ENCODE results near the gene TM2D3.

Gene TM2D3

DNA sequence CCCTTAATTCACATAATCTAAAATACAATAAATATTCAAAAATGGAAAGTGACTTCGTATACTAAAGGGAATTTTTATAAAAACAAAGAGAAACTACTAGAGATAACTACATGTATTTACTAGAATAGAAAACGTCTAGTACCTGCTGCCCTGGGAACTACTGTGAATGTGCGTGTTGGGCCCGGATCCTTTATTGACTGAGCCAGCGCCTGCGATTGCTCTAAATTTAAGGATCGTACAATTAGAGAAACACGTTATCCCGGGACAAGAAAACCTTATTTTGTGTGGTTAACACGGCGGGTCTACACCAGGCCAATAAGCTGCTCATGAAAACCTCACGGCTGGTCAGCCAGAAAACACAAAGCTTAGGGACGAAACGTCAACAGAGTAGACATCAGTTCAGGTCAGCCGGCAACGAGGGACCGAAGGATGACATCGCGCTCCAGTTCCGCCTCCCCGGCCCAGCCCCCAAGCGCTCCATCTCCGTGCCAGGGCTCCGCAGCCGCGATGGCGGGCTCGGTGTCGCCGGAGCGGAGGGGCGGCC lies 555 bp downstream of the TM2D3 start:
- Histone ChIP-seq H3K9ac (peak overlapping the region; percentile 90 to 97 (median 94)), H3K36me3 (peaks cover 28 to 38% (median 32%) of the 10 kb centered on the region in 11 experiments), H3K4me3 (peak overlapping the region; percentile 71 to 84 (median 80)), H3K27ac (peak overlapping the region; percentile 92 to 97 (median 95)), H3K9me3 (replicated peaks in 1 of 11) (no peaks in the 10 kb centered on the region), H3K27me3 (no peaks in the 10 kb centered on the region), H3K4me2 (peak overlapping the region; percentile 91 to 100 (median 95)), H3K4me1 (peaks cover 41 to 53% (median 47%) of the 10 kb centered on the region in 10 experiments), H4K20me1 (peaks cover 0 to 47% (median 18%) of the 10 kb centered on the region in 11 experiments; a peak in 12 of 22 replicates)
- no peak for TF ChIP-seq Cebpa-rat (IDR thresholded peaks at IDR 0.05)

DNA sequence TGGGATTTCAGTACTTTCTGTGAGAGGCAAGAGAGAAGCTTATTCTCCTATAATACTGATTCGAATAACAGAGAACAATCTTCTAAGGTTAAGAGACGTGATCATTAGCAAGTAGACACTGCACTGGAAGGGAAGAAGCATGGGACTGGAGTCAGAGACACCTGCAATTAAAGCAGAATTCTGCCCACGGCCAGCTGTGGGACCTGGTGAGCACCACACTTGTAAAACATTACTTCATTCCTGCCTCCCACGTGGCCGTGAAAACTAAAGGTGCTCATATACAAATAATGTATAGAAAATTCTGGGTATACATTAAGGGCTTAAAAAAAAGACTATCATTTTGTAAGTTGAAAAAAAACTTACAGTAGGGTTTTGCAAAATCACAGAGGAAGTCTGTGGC lies 2.0 kb downstream of the TM2D3 start:
- Histone ChIP-seq H3K36me3 (peaks cover 43 to 53% (median 47%) of the 10 kb centered on the region in 11 experiments), H3K4me2 (peak overlapping the region; percentile 91 to 100 (median 95)), H3K9ac (peak overlapping the region; percentile 90 to 97 (median 94); a peak in 19 of 22 replicates)

DNA sequence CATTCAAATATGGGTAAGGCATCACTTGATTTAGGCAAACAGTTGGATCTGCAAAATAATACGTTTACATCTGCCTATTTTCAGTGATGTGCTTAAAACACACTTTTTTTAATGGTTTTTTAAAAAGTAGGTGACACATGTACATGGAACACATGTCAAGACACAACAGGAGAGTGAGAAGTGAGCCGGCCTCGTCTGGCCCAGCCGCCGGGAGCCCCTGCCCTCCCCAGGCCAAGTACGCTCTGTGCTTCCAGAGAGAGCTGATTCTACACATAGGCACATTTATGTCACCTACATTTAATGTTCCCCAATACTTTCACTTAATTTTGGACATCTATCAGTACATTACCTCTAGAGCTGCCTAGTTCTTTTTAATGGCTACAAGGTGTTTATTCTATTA lies 3.8 kb downstream of the TM2D3 start:
- no peak for TF ChIP-seq Cebpa-rat (IDR thresholded peaks at IDR 0.05)
- no peak overlapping the region for H3K4me2 ChIP-seq
- peaks cover 0 to 62% (median 18%) of the 10 kb centered on the region in 11 experiments; a peak in 12 of 22 replicates for H4K20me1 ChIP-seq
- no peak overlapping the region; a peak in 1 of 22 replicates for H3K9ac ChIP-seq
- peaks cover 60 to 71% (median 65%) of the 10 kb centered on the region in 11 experiments for H3K36me3 ChIP-seq
- no peak overlapping the region for H3K4me3 ChIP-seq
- H3K4me1 ChIP-seq = peaks cover 30 to 52% (median 40%) of the 10 kb centered on the region in 10 experiments
- no peaks in the 10 kb centered on the region for H3K27me3 ChIP-seq
- H3K27ac ChIP-seq = no peak overlapping the region
- H3K9me3 ChIP-seq (replicated peaks in 1 of 11) = no peaks in the 10 kb centered on the region

More for the DNA sequence above, 2.0 kb downstream of the TM2D3 start:
- Histone ChIP-seq H3K27me3 (no peaks in the 10 kb centered on the region), H3K27ac (peak overlapping the region in 3 of 11 experiments; percentile 92 to 95 (median 94); a peak in 5 of 22 replicates), H3K9me3 (replicated peaks in 1 of 11) (no peaks in the 10 kb centered on the region), H4K20me1 (peaks cover 0 to 56% (median 18%) of the 10 kb centered on the region in 11 experiments; a peak in 12 of 22 replicates), H3K4me1 (peaks cover 41 to 59% (median 47%) of the 10 kb centered on the region in 10 experiments), H3K4me3 (peak overlapping the region in 8 of 10 experiments; percentile 71 to 84 (median 80); a peak in 12 of 20 replicates)
- TF ChIP-seq Cebpa-rat (IDR thresholded peaks at IDR 0.05) = no peak

DNA sequence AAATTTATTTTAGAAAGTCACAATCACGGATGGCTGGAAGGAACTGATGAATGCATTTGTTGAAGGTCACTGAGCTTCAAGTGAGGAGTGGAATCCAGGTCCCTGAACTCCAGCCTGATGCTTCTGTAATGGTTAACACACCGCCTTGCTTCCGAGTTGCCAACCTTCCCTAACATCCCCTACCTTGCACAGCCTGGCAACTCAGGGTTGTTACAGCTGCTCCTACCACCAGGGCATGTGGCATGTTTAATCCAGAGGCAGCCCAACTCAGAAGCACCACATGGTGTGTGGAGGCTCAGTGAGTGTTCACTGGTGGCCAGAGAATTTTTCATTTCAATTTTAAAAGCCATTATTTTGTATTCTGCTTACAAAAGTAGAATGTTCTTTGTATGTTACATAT lies 4.9 kb downstream of the TM2D3 start:
- Histone ChIP-seq H3K9me3 (replicated peaks in 1 of 11) (no peaks in the 10 kb centered on the region), H3K9ac (no peak overlapping the region), H3K27ac (peak overlapping the region in 3 of 11 experiments; percentile 13 to 42 (median 35); a peak in 4 of 22 replicates), H3K4me2 (no peak overlapping the region; a peak in 1 of 22 replicates), H3K27me3 (no peaks in the 10 kb centered on the region), H3K4me3 (no peak overlapping the region), H4K20me1 (peaks cover 0 to 62% (median 18%) of the 10 kb centered on the region in 11 experiments; a peak in 12 of 22 replicates), H3K4me1 (peaks cover 36 to 57% (median 43%) of the 10 kb centered on the region in 10 experiments), H3K36me3 (peaks cover 61 to 82% (median 66%) of the 10 kb centered on the region in 11 experiments)
- no peak for TF ChIP-seq Cebpa-rat (IDR thresholded peaks at IDR 0.05)

DNA sequence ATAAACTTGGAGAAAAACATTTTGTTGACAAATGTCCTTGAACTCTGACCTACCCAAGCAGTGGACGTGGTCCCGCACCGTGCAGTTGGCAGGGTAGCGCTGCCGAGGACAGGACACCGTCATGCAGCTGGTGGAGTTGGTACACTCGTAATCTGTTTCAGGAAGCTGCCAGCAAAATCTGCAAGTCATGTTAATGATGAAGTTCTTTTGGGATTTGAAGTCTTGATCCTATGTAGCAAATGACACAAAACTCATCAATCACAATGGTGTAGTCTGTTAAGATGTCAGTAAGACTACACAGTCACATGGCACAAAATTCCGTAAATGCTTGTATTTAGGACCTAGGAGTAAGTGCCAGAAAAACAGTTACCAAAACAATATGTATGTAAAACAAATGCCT lies 5.5 kb downstream of the TM2D3 start:
- Histone ChIP-seq H3K27ac (peak overlapping the region in 5 of 11 experiments; percentile 0 to 42 (median 13); a peak in 4 of 22 replicates), H3K9me3 (replicated peaks in 1 of 11) (no peaks in the 10 kb centered on the region), H3K36me3 (peaks cover 61 to 82% (median 66%) of the 10 kb centered on the region in 11 experiments), H3K4me1 (peaks cover 41 to 63% (median 48%) of the 10 kb centered on the region in 10 experiments), H3K4me3 (no peak overlapping the region), H3K27me3 (no peaks in the 10 kb centered on the region), H4K20me1 (peaks cover 0 to 62% (median 18%) of the 10 kb centered on the region in 11 experiments; a peak in 12 of 22 replicates), H3K4me2 (peak overlapping the region in 2 of 11 experiments; percentile 7 to 9; a peak in 2 of 22 replicates), H3K9ac (peak overlapping the region in 1 of 11 experiments; percentile 11; a peak in 1 of 22 replicates)
- no peak for TF ChIP-seq Cebpa-rat (IDR thresholded peaks at IDR 0.05)

DNA sequence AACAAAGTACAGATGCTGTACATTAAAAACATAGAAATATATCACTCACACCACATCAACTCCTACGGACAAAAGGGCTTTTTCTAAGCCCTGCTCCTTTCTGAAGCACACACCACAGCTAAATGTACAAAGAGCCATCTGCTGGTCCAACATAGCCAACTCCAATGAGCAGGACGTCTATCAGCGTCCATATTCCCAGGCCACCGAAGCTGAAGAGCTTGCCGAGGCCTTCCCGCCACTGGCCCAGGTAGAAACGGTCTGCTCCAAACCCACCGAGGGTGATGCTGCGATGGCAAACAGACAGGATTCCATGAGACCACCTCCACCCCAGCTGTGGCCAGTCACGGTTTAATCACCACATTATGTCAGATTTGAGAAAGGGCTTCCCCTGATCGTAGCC lies 9.8 kb downstream of the TM2D3 start:
- Histone ChIP-seq H3K9me3 (replicated peaks in 1 of 11) (no peaks in the 10 kb centered on the region), H3K4me3 (peak overlapping the region in 4 of 10 experiments; percentile 1 to 13 (median 6); a peak in 6 of 20 replicates), H3K4me1 (peaks cover 36 to 54% (median 45%) of the 10 kb centered on the region in 10 experiments), H4K20me1 (peaks cover 0 to 39% (median 8%) of the 10 kb centered on the region in 11 experiments; a peak in 11 of 22 replicates), H3K27me3 (no peaks in the 10 kb centered on the region), H3K4me2 (peak overlapping the region; percentile 63 to 84 (median 71)), H3K36me3 (peaks cover 49 to 76% (median 62%) of the 10 kb centered on the region in 11 experiments), H3K9ac (peak overlapping the region; percentile 41 to 78 (median 66)), H3K27ac (peak overlapping the region; percentile 35 to 89 (median 81); a peak in 21 of 22 replicates)
- no peak for TF ChIP-seq Cebpa-rat (IDR thresholded peaks at IDR 0.05)

DNA sequence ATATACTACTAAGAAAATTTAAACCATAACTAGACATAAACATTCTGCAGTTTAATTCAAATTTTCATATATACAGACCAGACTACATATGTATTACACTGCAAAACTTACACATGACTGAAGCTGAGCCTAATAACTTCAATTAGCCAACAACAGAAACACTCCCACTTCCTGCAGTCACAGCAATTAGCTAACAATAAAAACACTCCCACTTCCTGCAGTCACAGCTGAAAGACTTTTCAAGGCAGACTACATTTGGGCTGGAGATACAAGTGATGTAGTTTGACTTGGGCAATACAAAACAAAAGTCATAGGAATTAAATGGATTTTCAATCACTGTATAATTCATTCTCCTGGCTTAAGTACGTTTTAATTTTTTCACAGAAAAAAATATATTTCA lies 10.3 kb downstream of the TM2D3 start:
- H4K20me1 ChIP-seq = peaks cover 0 to 34% (median 5%) of the 10 kb centered on the region in 11 experiments; a peak in 10 of 22 replicates
- H3K4me1 ChIP-seq = peaks cover 36 to 50% (median 45%) of the 10 kb centered on the region in 10 experiments
- H3K9me3 ChIP-seq (replicated peaks in 1 of 11) = no peaks in the 10 kb centered on the region
- H3K4me3 ChIP-seq = peak overlapping the region in 4 of 10 experiments; percentile 1 to 13 (median 6); a peak in 4 of 20 replicates
- TF ChIP-seq Cebpa-rat (IDR thresholded peaks at IDR 0.05) = no peak; a peak in 1 of 22 replicates
- peak overlapping the region; percentile 35 to 89 (median 81); a peak in 21 of 22 replicates for H3K27ac ChIP-seq
- peak overlapping the region in 10 of 11 experiments; percentile 41 to 78 (median 66); a peak in 20 of 22 replicates for H3K9ac ChIP-seq
- no peaks in the 10 kb centered on the region for H3K27me3 ChIP-seq
- H3K36me3 ChIP-seq = peaks cover 44 to 72% (median 57%) of the 10 kb centered on the region in 11 experiments
- peak overlapping the region; percentile 63 to 84 (median 71); a peak in 21 of 22 replicates for H3K4me2 ChIP-seq

DNA sequence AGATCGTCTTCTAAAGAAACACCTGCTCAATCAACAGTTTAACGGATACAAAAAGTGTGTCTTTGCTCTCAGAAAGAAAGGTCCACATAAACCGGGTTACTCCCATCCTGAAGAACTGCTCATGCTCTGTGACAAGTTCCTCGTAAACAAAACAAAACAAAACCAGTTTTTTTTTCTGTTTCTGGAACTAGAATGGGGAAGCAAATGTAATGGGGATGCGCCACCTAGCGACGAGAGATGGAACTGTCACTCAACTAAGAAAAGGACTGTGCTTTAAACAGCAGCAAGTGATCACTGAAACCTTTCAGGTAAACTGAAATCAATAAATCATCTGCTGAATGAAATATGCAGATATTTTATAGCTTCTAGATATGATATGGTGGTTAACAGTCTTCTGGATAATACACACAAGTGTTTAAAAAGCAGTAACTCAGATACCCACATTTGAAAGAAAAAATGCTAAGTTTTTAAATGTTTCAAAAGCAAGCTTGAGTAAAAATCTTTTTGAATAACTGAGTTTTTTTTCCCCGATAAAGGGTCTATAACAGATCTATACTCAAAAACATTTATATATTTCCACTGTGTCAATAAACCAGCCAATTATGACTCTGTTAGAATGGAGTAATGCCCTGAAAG lies 10.9 kb downstream of the TM2D3 start:
- TF ChIP-seq Cebpa-rat (IDR thresholded peaks at IDR 0.05) = no peak
- peaks cover 0 to 28% (median 5%) of the 10 kb centered on the region in 11 experiments; a peak in 8 of 22 replicates for H4K20me1 ChIP-seq
- H3K9ac ChIP-seq = peak overlapping the region; percentile 2 to 77 (median 42); a peak in 17 of 22 replicates
- no peaks in the 10 kb centered on the region for H3K9me3 ChIP-seq (replicated peaks in 1 of 11)
- H3K36me3 ChIP-seq = peaks cover 38 to 65% (median 51%) of the 10 kb centered on the region in 11 experiments
- H3K27me3 ChIP-seq = no peaks in the 10 kb centered on the region
- H3K4me3 ChIP-seq = peak overlapping the region in 5 of 10 experiments; percentile 3 to 39 (median 16); a peak in 5 of 20 replicates
- peaks cover 36 to 49% (median 44%) of the 10 kb centered on the region in 10 experiments for H3K4me1 ChIP-seq
- H3K4me2 ChIP-seq = peak overlapping the region; percentile 63 to 84 (median 70)
- peak overlapping the region in 10 of 11 experiments; percentile 66 to 89 (median 82); a peak in 20 of 22 replicates for H3K27ac ChIP-seq

Data from BLaER1 treated with 17β-estradiol and CSF1 and Interleukin-3, amounts not matched to agents 10 nM and 100 nM (cell line).